Peyer's patch (tissue), 4 donors: Measurements from ENCODE around the gene BRD1.

Experiments used
- POLR2A ChIP-seq, 2 donors: fragments of 450-650 bp; IDR thresholded peaks; one replicate each; pipeline ENCODE4 v1.5.1; 2017; ENCODE audit warnings: antibody characterized with exemption in 2 of 2, mild to moderate bottlenecking in 2 of 2, moderate library complexity in 2 of 2
- TF ChIP-seq, protein P1 (sequence below), 6 experiments: fragments of 450-650 bp in 4 of 6; fragments of 200-600 bp in 2 of 6; sonication (generic) in 1 of 6; IDR thresholded peaks; one replicate each; pipeline ENCODE4 v1.5.1; 2017 to 2019; ENCODE audit warnings: antibody characterized with exemption in 6 of 6, mild to moderate bottlenecking in 3 of 6, moderate library complexity in 1 of 6

DNA sequence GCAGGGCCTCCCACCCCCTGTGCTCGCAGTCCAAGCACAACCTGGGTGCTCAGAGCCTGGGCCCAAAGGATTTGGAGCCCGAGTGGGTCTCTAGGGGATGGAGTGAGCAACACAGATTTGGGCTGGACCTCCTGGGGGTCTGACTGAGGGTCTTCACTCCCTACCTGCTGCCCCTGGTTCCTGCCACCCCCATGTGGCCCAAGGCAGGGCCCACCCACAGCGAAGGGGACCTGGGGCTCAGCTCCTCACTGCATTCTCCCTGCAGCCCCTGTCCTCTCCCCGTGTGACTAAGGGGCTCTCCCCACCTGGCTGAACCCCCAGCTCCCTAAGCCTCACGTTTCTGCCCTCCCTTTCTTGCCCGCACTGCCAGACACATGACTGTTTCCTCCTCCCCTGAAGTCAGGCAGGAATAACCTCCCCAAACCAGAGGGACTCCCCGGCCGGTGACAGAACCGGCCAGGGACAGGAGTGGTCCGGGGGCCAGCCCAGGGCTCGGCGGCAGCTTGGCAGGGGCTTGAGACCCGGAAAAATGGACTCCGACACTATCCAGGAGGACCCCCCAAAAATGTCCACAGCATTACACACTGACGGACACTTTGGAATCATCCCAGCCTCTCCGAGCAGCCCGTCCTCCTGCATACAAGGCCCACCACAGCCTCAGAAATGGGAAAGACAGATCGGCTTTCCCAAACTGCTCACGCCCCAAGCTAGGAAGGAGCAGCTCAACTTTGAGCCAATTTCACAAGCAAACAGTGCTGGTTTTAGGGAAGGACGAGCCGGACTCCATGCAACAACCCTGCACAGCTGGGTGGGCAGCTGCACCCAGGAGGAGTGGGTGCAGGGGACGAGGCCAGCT is 57.8 kb downstream of the BRD1 start:
- no peak for TF ChIP-seq POLR2A (IDR thresholded peaks at IDR 0.05)
- TF ChIP-seq, protein P1, sequence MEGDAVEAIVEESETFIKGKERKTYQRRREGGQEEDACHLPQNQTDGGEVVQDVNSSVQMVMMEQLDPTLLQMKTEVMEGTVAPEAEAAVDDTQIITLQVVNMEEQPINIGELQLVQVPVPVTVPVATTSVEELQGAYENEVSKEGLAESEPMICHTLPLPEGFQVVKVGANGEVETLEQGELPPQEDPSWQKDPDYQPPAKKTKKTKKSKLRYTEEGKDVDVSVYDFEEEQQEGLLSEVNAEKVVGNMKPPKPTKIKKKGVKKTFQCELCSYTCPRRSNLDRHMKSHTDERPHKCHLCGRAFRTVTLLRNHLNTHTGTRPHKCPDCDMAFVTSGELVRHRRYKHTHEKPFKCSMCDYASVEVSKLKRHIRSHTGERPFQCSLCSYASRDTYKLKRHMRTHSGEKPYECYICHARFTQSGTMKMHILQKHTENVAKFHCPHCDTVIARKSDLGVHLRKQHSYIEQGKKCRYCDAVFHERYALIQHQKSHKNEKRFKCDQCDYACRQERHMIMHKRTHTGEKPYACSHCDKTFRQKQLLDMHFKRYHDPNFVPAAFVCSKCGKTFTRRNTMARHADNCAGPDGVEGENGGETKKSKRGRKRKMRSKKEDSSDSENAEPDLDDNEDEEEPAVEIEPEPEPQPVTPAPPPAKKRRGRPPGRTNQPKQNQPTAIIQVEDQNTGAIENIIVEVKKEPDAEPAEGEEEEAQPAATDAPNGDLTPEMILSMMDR (IDR thresholded peaks at IDR 0.05), result no peak
